ENCODE data around the gene CYP46A1.

DNA sequence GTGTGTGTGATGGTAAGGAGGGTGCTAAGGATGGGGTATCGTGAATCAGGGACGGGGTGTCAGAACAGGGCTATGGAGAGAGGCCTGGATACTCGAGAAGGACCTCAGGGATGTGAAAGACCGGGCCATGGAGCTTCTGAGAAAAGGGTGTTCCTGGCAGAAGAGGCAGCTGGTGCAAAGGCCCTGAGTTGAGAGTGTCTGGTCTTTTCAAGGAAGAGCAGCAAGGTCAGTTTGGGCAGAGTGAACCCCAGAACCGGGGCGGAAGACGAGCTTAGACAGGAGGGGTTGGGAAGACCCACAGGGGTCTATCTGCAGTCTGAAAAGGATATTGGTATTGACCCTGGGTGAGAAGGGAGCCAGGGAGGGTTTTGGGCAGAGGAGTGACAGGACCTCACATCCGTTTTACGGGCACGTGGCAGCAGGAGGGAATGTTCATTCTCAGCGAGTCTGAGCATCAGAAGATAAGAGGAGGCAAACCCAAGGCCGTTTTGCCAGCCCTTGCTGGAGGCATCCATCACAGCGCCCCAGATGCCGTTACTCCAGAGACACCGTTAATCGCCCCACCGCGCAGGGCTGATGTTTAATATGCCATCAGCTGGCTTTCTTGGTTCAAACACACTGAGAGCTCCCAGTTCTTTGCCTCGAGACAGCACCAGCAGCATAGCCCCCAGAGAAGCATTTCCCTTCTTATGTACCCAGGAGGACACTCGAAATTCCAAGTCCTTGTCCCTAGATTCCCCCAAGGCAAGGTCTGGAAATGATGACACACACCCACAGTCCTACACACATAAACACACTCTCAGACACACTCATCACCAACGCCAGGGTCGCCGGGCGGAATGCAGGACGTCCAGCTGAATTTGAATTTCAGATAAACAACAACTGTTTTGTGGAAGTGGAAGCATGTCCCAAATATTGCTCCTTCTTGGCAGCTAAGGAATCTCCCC lies 67.7 kb downstream of the CYP46A1 start:
- TF ChIP-seq, protein P1, sequence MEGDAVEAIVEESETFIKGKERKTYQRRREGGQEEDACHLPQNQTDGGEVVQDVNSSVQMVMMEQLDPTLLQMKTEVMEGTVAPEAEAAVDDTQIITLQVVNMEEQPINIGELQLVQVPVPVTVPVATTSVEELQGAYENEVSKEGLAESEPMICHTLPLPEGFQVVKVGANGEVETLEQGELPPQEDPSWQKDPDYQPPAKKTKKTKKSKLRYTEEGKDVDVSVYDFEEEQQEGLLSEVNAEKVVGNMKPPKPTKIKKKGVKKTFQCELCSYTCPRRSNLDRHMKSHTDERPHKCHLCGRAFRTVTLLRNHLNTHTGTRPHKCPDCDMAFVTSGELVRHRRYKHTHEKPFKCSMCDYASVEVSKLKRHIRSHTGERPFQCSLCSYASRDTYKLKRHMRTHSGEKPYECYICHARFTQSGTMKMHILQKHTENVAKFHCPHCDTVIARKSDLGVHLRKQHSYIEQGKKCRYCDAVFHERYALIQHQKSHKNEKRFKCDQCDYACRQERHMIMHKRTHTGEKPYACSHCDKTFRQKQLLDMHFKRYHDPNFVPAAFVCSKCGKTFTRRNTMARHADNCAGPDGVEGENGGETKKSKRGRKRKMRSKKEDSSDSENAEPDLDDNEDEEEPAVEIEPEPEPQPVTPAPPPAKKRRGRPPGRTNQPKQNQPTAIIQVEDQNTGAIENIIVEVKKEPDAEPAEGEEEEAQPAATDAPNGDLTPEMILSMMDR (IDR thresholded peaks at IDR 0.05; ENCODE audit: low read length), result no peak
- no peak for TF ChIP-seq EZH2 (IDR thresholded peaks at IDR 0.05; ENCODE audit: borderline replicate concordance, low read length)
